ENCODE measurements around the gene CADM2. TPM values are rescaled to one million over a fixed set of nuclear protein-coding genes. Genes with fewer than 3 reads are reported as not detected.

Gene CADM2
- polyA plus RNA-seq, 1 donor from 2014 or later, result 4.5 TPM

DNA sequence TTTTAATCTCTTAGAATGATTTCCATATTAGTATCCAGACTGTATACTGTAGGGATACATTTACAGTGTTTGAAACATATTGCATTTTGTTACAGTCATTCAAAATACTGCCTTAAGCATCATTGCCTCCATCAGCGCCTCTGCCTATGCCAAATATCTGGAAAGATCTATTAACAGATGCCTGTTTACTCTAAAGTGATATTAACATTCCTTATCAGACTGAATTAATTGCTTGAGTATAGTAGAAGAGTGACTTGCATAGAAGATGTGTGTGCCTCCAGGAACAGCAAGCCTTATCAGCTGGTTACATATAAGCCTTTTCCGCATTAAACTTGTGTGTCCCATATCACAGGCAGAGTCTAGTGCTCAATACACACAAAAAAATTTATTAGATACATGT lies 379.1 kb downstream of the CADM2 start:
- no peaks in the 10 kb centered on the region for H3K36me3 ChIP-seq (ENCODE audit: insufficient read depth, low read length)
- no peaks in the 10 kb centered on the region for H4K20me1 ChIP-seq (ENCODE audit: insufficient read depth)
- no peaks in the 10 kb centered on the region for H3K9me3 ChIP-seq (ENCODE audit: low read length)
- H3K9ac ChIP-seq (ENCODE audit: low read length), result no peak overlapping the region
- TF ChIP-seq TAF1 (IDR thresholded peaks at IDR 0.05; ENCODE audit: low read depth) (no peak), MXI1 (conservative IDR thresholded peaks at IDR 0.05; ENCODE audit: poor library complexity, severe bottlenecking) (no peak)
- no peaks in the 10 kb centered on the region for H3F3A ChIP-seq (ENCODE audit: insufficient read depth, low read length, poor library complexity, severe bottlenecking)
- no peak overlapping the region for H3K4me3 ChIP-seq (ENCODE audit: low read length)
- H3K4me2 ChIP-seq (ENCODE audit: low read length), result no peak overlapping the region
- H3K27ac ChIP-seq (ENCODE audit: low read length), result no peak overlapping the region
- no peaks in the 10 kb centered on the region for H3K79me2 ChIP-seq (replicated peaks; ENCODE audit: insufficient read depth, low read length)
- no peaks in the 10 kb centered on the region for H3K9me2 ChIP-seq (ENCODE audit: insufficient read depth, low read length)
- no peaks in the 10 kb centered on the region for H3K27me3 ChIP-seq (ENCODE audit: insufficient read depth, low read depth, low read length)
- H2AFZ ChIP-seq (ENCODE audit: low read depth, low read length), result no peak overlapping the region

DNA sequence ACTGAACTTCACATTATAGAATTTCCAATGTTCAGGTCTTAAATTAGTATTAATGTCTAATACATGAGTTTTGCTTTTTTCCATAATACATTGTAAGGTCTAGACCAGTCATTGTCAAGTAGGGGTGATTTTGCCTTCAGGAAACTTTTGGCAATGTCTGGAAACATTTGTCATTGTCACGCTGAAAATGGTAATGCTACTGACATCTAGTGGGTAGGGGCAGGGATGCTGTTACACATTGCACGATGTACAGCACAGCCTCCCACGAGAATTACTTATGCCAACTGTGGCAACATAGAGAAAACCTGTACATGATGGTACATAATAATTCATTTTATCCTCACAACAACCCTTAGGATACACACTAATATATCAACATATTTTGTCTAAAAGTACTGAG lies 384.1 kb downstream of the CADM2 start:
- Histone ChIP-seq H3K4me3 (ENCODE audit: low read length) (no peak overlapping the region), H3K9me3 (ENCODE audit: low read length) (no peaks in the 10 kb centered on the region), H4K20me1 (ENCODE audit: insufficient read depth) (no peaks in the 10 kb centered on the region), H3F3A (ENCODE audit: insufficient read depth, low read length, poor library complexity, severe bottlenecking) (no peaks in the 10 kb centered on the region), H2AFZ (ENCODE audit: low read depth, low read length) (no peak overlapping the region), H3K9me2 (ENCODE audit: insufficient read depth, low read length) (no peaks in the 10 kb centered on the region), H3K36me3 (ENCODE audit: insufficient read depth, low read length) (no peaks in the 10 kb centered on the region), H3K79me2 (replicated peaks; ENCODE audit: insufficient read depth, low read length) (no peaks in the 10 kb centered on the region), H3K27me3 (ENCODE audit: insufficient read depth, low read depth, low read length) (no peaks in the 10 kb centered on the region), H3K4me2 (ENCODE audit: low read length) (no peak overlapping the region), H3K9ac (ENCODE audit: low read length) (no peak overlapping the region), H3K27ac (ENCODE audit: low read length) (no peak overlapping the region)
- TF ChIP-seq POLR2AphosphoS5 (IDR thresholded peaks at IDR 0.05), result no peak
- TF ChIP-seq RAD21 (conservative IDR thresholded peaks at IDR 0.05), result peak; percentile 49
- TF ChIP-seq SMC3 (conservative IDR thresholded peaks at IDR 0.05; ENCODE audit: poor library complexity), result peak; percentile 37
- TF ChIP-seq, protein P1, sequence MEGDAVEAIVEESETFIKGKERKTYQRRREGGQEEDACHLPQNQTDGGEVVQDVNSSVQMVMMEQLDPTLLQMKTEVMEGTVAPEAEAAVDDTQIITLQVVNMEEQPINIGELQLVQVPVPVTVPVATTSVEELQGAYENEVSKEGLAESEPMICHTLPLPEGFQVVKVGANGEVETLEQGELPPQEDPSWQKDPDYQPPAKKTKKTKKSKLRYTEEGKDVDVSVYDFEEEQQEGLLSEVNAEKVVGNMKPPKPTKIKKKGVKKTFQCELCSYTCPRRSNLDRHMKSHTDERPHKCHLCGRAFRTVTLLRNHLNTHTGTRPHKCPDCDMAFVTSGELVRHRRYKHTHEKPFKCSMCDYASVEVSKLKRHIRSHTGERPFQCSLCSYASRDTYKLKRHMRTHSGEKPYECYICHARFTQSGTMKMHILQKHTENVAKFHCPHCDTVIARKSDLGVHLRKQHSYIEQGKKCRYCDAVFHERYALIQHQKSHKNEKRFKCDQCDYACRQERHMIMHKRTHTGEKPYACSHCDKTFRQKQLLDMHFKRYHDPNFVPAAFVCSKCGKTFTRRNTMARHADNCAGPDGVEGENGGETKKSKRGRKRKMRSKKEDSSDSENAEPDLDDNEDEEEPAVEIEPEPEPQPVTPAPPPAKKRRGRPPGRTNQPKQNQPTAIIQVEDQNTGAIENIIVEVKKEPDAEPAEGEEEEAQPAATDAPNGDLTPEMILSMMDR (IDR thresholded peaks at IDR 0.05; ENCODE audit: poor library complexity, severe bottlenecking), result peak; percentile 48

DNA sequence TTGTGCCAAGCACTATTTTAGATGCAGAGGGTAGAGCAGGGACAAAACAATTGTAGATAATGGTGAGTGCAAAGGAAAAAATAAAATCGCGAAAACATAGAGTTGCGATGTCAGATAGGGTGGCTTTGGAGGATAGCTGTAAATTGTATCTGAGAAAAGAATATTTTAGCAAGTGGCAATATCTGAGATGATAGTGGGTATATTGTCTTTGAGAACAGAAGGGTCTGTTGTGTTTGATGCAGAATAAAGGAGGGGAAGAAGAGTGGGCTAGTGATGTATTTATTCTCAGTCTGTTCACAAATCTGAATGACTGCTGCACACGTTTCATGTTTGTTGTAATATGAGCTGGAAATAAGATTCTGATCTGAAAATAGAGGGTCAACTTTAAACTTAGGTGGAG lies 396.8 kb downstream of the CADM2 start:
- no peaks in the 10 kb centered on the region for H3K27me3 ChIP-seq (ENCODE audit: insufficient read depth, low read depth, low read length)
- H2AFZ ChIP-seq (ENCODE audit: low read depth, low read length), result no peak overlapping the region
- no peaks in the 10 kb centered on the region for H3F3A ChIP-seq (ENCODE audit: insufficient read depth, low read length, poor library complexity, severe bottlenecking)
- H4K20me1 ChIP-seq (ENCODE audit: insufficient read depth), result no peaks in the 10 kb centered on the region
- H3K79me2 ChIP-seq (replicated peaks; ENCODE audit: insufficient read depth, low read length), result no peaks in the 10 kb centered on the region
- no peak for TF ChIP-seq EP300 (conservative IDR thresholded peaks at IDR 0.05; ENCODE audit: poor library complexity, severe bottlenecking)
- TF ChIP-seq, protein P2, sequence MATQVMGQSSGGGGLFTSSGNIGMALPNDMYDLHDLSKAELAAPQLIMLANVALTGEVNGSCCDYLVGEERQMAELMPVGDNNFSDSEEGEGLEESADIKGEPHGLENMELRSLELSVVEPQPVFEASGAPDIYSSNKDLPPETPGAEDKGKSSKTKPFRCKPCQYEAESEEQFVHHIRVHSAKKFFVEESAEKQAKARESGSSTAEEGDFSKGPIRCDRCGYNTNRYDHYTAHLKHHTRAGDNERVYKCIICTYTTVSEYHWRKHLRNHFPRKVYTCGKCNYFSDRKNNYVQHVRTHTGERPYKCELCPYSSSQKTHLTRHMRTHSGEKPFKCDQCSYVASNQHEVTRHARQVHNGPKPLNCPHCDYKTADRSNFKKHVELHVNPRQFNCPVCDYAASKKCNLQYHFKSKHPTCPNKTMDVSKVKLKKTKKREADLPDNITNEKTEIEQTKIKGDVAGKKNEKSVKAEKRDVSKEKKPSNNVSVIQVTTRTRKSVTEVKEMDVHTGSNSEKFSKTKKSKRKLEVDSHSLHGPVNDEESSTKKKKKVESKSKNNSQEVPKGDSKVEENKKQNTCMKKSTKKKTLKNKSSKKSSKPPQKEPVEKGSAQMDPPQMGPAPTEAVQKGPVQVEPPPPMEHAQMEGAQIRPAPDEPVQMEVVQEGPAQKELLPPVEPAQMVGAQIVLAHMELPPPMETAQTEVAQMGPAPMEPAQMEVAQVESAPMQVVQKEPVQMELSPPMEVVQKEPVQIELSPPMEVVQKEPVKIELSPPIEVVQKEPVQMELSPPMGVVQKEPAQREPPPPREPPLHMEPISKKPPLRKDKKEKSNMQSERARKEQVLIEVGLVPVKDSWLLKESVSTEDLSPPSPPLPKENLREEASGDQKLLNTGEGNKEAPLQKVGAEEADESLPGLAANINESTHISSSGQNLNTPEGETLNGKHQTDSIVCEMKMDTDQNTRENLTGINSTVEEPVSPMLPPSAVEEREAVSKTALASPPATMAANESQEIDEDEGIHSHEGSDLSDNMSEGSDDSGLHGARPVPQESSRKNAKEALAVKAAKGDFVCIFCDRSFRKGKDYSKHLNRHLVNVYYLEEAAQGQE (IDR thresholded peaks at IDR 0.05; ENCODE audit: borderline replicate concordance), result no peak
- TF ChIP-seq MXI1 (conservative IDR thresholded peaks at IDR 0.05; ENCODE audit: poor library complexity, severe bottlenecking), result no peak
- TF ChIP-seq TAF1 (IDR thresholded peaks at IDR 0.05; ENCODE audit: low read depth), result no peak
- TF ChIP-seq SMC3 (conservative IDR thresholded peaks at IDR 0.05; ENCODE audit: poor library complexity), result no peak
- no peak for TF ChIP-seq EZH2 (IDR thresholded peaks at IDR 0.05; ENCODE audit: borderline replicate concordance, insufficient read depth, low read length, poor library complexity, severe bottlenecking)
- TF ChIP-seq RAD21 (conservative IDR thresholded peaks at IDR 0.05), result no peak
- TF ChIP-seq POLR2AphosphoS5 (IDR thresholded peaks at IDR 0.05), result no peak
- no peak overlapping the region for H3K27ac ChIP-seq (ENCODE audit: low read length)
- no peaks in the 10 kb centered on the region for H3K36me3 ChIP-seq (ENCODE audit: insufficient read depth, low read length)
- H3K9me3 ChIP-seq (ENCODE audit: low read length), result no peaks in the 10 kb centered on the region
- H3K9ac ChIP-seq (ENCODE audit: low read length), result no peak overlapping the region
- no peaks in the 10 kb centered on the region for H3K9me2 ChIP-seq (ENCODE audit: insufficient read depth, low read length)
- no peak overlapping the region for H3K4me3 ChIP-seq (ENCODE audit: low read length)
- no peak overlapping the region for H3K4me2 ChIP-seq (ENCODE audit: low read length)

All from neural cell (in vitro differentiated cells).